HUES6 (cell line): ENCODE measurements around the gene RAD18.

ENCODE experiments used
- H3K27ac ChIP-seq: 2 replicates; pipeline ENCODE4 v1.7.0; 2013; ENCODE audit warnings: low read depth, mild to moderate bottlenecking, low read length, inconsistent platforms
- H3K27me3 ChIP-seq: 2 replicates; pipeline ENCODE4 v1.6.1; 2013; ENCODE audit warnings: low read length; ENCODE audit not compliant: control insufficient read depth, insufficient read depth
- H3K36me3 ChIP-seq: 2 replicates; pipeline ENCODE4 v1.6.1; 2013; ENCODE audit warnings: low read length; ENCODE audit not compliant: control insufficient read depth, insufficient read depth
- H3K4me1 ChIP-seq: 2 replicates; pipeline ENCODE4 v1.6.1; 2013; ENCODE audit warnings: low read length; ENCODE audit not compliant: control insufficient read depth, insufficient read depth
- H3K4me3 ChIP-seq: 2 replicates; pipeline ENCODE4 v1.5.1; 2013; ENCODE audit warnings: low read depth, low read length
- H3K9ac ChIP-seq: one replicate; pipeline ENCODE4 v1.6.1; 2013; ENCODE audit warnings: mild to moderate bottlenecking, low read length
- H3K9me3 ChIP-seq: 2 replicates; pipeline ENCODE4 v1.6.1; 2013; ENCODE audit warnings: low read depth, low read length; ENCODE audit not compliant: control insufficient read depth, insufficient read depth

Gene RAD18

GRCh38 chr3:8879347-8879944 lies 83.8 kb downstream of the RAD18 start:
- H3K36me3 ChIP-seq, result peaks cover 45% of the 10 kb centered on the region
- peaks cover 2% of the 10 kb centered on the region; the same call in 1 of the 2 replicates for H3K9me3 ChIP-seq

GRCh38 chr3:8875836-8876235 lies 87.4 kb downstream of the RAD18 start:
- no peak overlapping the region for H3K27ac ChIP-seq
- H3K27me3 ChIP-seq, result no peaks in the 10 kb centered on the region
- no peak overlapping the region for H3K9ac ChIP-seq
- H3K4me1 ChIP-seq, result no peaks in the 10 kb centered on the region
- H3K9me3 ChIP-seq, result no peaks in the 10 kb centered on the region
- H3K4me3 ChIP-seq, result no peak overlapping the region
- peaks cover 33% of the 10 kb centered on the region for H3K36me3 ChIP-seq

More at GRCh38 chr3:8879347-8879944, 83.8 kb downstream of the RAD18 start:
- Histone ChIP-seq H3K4me3 (no peak overlapping the region), H3K27me3 (no peaks in the 10 kb centered on the region), H3K4me1 (peaks cover 14% of the 10 kb centered on the region), H3K27ac (no peak overlapping the region), H3K9ac (no peak overlapping the region)

GRCh38 chr3:8873740-8874139 lies 89.5 kb downstream of the RAD18 start:
- H3K9me3 ChIP-seq, result no peaks in the 10 kb centered on the region
- H3K27ac ChIP-seq, result no peak overlapping the region
- no peaks in the 10 kb centered on the region for H3K27me3 ChIP-seq
- H3K36me3 ChIP-seq, result peaks cover 19% of the 10 kb centered on the region
- H3K4me1 ChIP-seq, result no peaks in the 10 kb centered on the region
- H3K9ac ChIP-seq, result no peak overlapping the region
- no peak overlapping the region for H3K4me3 ChIP-seq

- no peak overlapping the region for H3K9ac ChIP-seq
- no peak overlapping the region for H3K4me3 ChIP-seq
- peaks cover 8% of the 10 kb centered on the region for H3K36me3 ChIP-seq
- no peak overlapping the region for H3K27ac ChIP-seq
- H3K27me3 ChIP-seq, result no peaks in the 10 kb centered on the region
- H3K4me1 ChIP-seq, result no peaks in the 10 kb centered on the region
- H3K9me3 ChIP-seq, result no peaks in the 10 kb centered on the region
Observed at GRCh38 chr3:8872261-8872660, 91.0 kb downstream of the RAD18 start.

GRCh38 chr3:8871306-8871705 lies 92.0 kb downstream of the RAD18 start:
- H3K4me3 ChIP-seq, result no peak overlapping the region
- no peaks in the 10 kb centered on the region for H3K27me3 ChIP-seq
- H3K27ac ChIP-seq, result no peak overlapping the region
- H3K36me3 ChIP-seq, result no peaks in the 10 kb centered on the region
- H3K4me1 ChIP-seq, result no peaks in the 10 kb centered on the region
- H3K9me3 ChIP-seq, result no peaks in the 10 kb centered on the region
- H3K9ac ChIP-seq, result no peak overlapping the region

- Histone ChIP-seq H3K9ac (no peak overlapping the region), H3K4me1 (no peaks in the 10 kb centered on the region), H3K9me3 (no peaks in the 10 kb centered on the region), H3K27me3 (no peaks in the 10 kb centered on the region), H3K27ac (no peak overlapping the region), H3K36me3 (no peaks in the 10 kb centered on the region), H3K4me3 (no peak overlapping the region)
Observed at GRCh38 chr3:8870134-8870533, 93.1 kb downstream of the RAD18 start.

- Histone ChIP-seq H3K27ac (no peak overlapping the region), H3K9ac (no peak overlapping the region)
Observed at GRCh38 chr3:8869613-8870012, 93.7 kb downstream of the RAD18 start.

GRCh38 chr3:8868996-8869395 lies 94.3 kb downstream of the RAD18 start:
- Histone ChIP-seq H3K27ac (no peak overlapping the region), H3K9ac (no peak overlapping the region)

More at GRCh38 chr3:8869613-8870012, 93.7 kb downstream of the RAD18 start:
- Histone ChIP-seq H3K27me3 (no peaks in the 10 kb centered on the region), H3K4me1 (no peaks in the 10 kb centered on the region), H3K9me3 (no peaks in the 10 kb centered on the region), H3K36me3 (no peaks in the 10 kb centered on the region), H3K4me3 (no peak overlapping the region)

GRCh38 chr3:8867646-8868045 lies 95.6 kb downstream of the RAD18 start:
- Histone ChIP-seq H3K36me3 (no peaks in the 10 kb centered on the region), H3K27ac (no peak overlapping the region), H3K4me3 (no peak overlapping the region), H3K9ac (no peak overlapping the region), H3K4me1 (no peaks in the 10 kb centered on the region), H3K27me3 (no peaks in the 10 kb centered on the region), H3K9me3 (no peaks in the 10 kb centered on the region)

More at GRCh38 chr3:8868996-8869395, 94.3 kb downstream of the RAD18 start:
- Histone ChIP-seq H3K27me3 (no peaks in the 10 kb centered on the region), H3K36me3 (no peaks in the 10 kb centered on the region), H3K4me1 (no peaks in the 10 kb centered on the region), H3K9me3 (no peaks in the 10 kb centered on the region), H3K4me3 (no peak overlapping the region)

- Histone ChIP-seq H3K9me3 (no peaks in the 10 kb centered on the region), H3K9ac (no peak overlapping the region), H3K27ac (no peak overlapping the region), H3K36me3 (no peaks in the 10 kb centered on the region), H3K27me3 (no peaks in the 10 kb centered on the region), H3K4me1 (no peaks in the 10 kb centered on the region), H3K4me3 (no peak overlapping the region)
Observed at GRCh38 chr3:8865697-8866096, 97.6 kb downstream of the RAD18 start.

- Histone ChIP-seq H3K4me3 (no peak overlapping the region), H3K27ac (no peak overlapping the region), H3K9me3 (no peaks in the 10 kb centered on the region), H3K9ac (no peak overlapping the region), H3K4me1 (no peaks in the 10 kb centered on the region), H3K36me3 (no peaks in the 10 kb centered on the region), H3K27me3 (no peaks in the 10 kb centered on the region)
Observed at GRCh38 chr3:8864402-8865350, 98.6 kb downstream of the RAD18 start.
